ENCODE data around the gene FAM186B.
"Not testable (repeated sequence)": the region's sequence is repeated elsewhere in the genome, so short reads cannot be mapped to it uniquely, and the experiment has no call there.

The FAM186B gene, protein sequence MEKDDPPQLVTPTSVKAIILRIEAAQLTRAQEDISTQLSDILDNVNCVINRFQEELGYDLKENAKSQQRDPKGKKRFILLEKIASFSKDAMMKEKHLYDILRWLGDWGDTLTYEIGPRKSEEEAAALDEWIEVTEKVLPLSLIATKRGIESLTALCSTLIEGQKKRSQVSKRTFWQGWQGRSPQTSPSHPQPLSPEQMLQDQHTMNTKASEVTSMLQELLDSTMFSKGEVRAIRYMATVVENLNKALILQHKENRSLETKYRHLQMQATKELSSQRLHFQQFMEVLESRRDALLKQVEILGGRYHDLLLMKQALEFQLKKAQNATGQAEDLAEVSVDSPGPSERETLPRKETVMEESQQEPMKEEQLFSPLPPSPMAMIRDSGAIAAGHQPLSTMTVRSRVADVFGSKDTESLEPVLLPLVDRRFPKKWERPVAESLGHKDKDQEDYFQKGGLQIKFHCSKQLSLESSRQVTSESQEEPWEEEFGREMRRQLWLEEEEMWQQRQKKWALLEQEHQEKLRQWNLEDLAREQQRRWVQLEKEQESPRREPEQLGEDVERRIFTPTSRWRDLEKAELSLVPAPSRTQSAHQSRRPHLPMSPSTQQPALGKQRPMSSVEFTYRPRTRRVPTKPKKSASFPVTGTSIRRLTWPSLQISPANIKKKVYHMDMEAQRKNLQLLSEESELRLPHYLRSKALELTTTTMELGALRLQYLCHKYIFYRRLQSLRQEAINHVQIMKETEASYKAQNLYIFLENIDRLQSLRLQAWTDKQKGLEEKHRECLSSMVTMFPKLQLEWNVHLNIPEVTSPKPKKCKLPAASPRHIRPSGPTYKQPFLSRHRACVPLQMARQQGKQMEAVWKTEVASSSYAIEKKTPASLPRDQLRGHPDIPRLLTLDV

DNA sequence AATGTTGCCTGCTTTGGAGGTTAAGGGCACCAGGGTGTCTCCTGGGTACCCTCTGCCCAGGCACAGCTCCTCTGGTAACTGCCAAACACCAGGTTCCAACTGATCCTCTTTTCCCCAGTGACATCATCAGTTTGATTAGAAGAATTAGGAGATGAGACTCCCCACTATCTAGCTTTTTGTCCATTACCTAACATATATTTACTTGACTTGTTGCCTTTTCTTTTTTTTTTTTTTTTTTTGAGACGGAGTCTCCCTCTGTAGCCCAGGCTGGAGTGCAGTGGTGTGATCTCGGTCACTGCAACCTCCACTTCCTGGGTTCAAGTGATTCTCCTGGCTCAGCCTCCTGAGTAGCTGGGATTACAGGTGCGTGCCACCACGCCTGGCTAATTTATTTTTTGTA lies at the start of gene FAM186B:
Gene FAM186B (minus strand): TSS at position 101 of the 400 bp plus-strand sequence. CDS start 162 bp downstream, outside the sequence.
- not testable (repeated sequence) for DNase-seq (ENCODE audit: low spot score)

DNA sequence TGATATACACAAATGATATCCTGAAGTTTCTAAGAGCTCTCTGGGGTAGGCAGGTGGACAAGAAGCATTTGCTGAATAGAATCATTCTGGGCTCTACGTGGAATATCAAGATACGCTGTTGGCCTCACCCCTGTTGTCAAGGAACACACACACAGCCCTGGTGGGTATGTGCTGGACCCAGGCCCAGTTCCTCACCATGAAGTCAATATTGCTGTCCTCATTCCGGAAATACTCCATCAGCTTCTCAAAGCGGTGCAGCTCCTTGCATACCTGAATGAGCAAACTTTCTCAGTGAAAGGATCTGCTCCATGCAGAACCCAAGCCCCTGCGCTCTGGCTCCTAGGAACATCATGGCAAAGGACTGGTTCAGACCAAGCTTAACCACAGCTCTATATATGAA lies 49.3 kb upstream of the FAM186B start:
- no peak for DNase-seq (ENCODE audit: low spot score)

DNA sequence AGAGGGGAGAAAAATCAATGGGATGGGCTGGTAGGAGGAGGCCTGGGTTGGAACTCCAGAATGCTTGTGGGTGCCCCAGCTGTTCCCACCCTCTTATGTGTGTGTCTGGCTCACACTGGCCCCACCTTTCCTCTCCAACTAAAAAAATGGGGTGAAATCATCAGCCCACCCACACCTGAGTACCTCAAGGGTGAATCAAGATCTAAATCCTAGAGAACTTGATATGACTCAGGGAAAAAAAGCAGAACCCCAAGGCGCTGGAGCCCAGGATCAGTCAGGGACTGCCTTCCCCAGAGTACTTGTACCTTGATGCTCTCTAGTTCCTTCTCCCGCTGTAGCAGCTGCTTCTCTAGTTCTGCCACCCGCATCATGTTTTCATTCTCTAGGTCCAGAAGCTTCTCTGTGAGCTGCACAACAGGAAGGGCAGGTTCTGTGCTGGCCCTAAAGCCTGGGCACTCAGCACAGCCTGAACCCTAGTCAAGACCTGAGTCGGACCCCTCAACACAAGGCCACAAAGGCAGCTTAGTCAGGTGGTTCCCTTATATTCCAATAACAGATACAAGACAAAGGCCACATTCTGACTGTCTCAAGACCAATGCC lies 47.6 kb upstream of the FAM186B start:
- no peak for DNase-seq (ENCODE audit: low spot score)

DNA sequence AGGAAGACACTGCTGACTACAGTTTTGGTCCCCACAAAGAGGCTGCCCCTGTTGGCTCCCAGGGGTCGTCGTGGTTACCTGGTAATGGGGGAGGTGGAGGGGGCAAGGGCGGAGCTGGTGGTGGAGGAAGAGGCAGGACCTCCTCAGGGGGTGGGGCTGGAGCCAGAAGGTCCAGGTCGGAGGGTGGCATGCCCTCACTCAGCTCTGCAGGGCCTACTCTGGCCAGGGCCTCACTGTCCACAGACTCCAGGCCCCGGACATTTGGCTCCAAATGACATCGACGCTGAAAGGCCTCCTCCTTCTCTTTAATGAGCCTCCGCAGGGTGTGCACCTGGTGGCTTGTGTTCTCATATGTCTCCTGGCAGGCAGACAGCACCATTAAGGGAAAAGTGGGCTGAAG lies 46.4 kb upstream of the FAM186B start:
- no peak for DNase-seq (ENCODE audit: low spot score)

DNA sequence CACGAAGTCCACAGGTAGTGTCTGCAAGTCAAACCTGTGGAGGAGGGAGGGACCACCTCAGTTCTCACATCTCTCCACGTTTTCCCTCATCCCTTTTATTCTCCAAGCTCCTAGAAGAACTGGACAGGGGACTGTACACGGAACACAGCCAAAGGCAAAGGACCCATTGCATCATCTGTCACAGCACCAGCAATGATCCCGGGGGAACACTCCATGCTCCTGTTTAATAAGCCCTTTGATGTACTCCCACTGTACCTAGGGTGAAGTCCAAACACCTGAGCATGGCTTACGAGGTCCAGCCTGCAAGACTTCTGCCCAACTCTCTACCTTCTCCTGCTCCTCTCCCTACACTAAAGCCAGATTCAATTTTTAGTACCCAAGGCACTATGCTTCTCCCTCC lies 44.5 kb upstream of the FAM186B start:
- DNase-seq (ENCODE audit: low spot score) = no peak

DNA sequence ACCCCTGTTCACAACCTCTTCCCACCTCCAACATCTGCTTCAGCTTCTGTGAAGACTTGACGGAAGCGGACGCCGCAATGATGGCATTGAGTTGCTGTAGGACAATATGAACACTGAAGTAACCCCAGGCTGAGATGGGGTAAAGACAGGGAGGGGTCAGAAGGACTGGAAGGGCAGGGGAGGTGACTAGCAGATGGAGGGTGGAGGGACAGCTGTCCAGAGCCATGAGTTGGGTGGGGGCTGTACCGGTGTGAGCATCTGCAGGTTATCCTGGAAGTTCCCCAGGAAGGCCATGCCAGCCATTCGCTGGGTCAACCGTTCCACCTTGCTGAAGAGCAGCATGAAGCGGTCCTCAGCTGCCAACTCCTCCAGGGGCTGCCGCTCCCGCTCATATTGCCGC lies 44.0 kb upstream of the FAM186B start:
- no peak for DNase-seq (ENCODE audit: low spot score)

DNA sequence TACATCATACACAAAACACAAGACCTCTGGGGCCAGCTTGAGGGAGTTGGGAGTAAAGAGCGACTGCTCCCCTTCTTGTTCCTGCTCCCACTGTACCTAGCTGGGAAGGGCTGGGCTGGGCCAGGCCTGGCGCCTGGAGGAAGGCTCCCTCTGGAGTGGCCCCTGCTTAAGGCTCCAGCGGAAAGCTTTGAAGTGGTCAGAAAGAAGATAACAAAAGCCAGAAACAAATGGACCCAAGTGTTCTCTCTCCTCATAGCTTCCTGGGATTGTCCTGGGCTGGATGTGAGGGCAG lies 43.2 kb upstream of the FAM186B start:
- DNase-seq (ENCODE audit: low spot score) = no peak

DNA sequence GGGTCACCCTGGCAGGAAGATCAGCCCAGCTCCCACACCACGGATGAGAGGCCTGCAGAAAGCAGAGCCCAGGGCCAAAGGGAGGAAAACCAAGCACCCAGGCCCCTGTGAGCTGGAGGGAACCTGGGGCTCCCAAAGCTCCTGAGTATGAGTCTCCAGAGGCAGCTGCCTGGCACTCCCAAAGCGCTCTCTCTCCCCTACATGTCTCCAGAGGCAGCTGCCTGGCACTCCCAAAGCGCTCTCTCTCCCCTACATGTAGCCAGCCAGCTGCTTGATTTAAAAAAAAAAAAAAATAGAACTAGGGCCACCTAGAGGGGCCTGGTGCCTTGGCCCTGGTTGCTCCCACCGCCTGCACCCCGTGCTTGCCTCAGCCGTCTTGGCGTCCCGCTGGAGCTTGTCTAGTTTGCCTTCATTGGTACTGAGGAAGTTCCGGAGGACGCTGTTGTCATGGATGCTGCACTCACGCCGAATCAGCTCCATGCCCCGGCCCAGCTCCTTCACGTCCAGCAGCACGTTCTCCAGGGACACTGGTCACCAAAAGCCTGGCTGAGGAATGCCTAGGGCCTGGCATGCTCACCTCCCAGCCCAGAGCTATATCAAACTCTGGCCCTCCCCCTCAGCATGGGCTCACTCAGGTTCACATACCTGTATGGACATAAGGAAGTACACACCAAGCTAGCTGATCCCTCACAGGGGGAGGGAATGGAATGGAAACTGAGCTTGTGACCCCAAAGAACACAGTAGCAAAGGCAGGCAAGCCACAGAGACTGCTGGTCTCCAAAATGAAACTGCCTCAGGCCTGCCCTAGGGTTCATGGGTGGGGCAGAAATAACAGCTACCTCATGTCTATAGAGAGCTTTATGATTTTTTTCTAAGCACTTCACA lies 42.6 kb upstream of the FAM186B start:
- no peak for DNase-seq (ENCODE audit: low spot score)

DNA sequence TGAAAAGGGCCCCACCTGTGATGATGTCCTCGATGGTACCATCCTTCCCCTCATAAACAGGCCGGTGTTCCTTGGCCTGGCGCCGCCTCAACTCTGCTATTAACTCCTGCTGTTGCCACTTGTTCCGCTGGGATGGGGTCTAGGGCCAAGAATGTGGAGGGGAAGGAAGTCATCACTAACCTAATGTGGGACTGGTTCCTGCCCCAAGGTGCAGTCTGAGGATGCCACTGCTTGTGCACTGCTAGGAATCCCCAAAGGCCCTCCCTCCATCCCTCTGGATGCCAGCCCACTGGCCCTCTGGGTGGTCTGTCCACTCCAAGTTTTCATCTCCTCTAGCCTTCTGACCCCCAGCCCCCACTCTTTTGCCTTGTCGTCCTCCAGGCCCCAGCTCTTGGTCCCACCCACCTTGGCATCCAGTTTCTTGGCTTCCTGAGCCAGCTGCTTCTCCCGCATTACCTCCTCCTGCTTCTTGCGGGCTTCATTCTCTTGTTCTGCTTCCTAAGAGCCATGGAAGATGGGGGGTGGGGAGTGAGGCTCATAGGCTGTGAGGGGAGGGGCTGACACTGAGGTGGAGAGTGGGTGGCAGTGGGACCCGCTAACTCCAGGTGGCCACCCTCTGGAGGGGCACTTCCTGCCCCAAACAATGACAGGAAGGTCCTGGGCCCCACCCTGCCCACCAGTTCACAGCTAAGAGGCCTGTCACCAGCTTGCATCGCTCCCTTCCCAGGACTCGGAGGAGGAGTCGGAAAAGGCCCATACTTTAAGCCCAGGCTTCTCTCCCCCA lies 41.6 kb upstream of the FAM186B start:
- no peak for DNase-seq (ENCODE audit: low spot score)

DNA sequence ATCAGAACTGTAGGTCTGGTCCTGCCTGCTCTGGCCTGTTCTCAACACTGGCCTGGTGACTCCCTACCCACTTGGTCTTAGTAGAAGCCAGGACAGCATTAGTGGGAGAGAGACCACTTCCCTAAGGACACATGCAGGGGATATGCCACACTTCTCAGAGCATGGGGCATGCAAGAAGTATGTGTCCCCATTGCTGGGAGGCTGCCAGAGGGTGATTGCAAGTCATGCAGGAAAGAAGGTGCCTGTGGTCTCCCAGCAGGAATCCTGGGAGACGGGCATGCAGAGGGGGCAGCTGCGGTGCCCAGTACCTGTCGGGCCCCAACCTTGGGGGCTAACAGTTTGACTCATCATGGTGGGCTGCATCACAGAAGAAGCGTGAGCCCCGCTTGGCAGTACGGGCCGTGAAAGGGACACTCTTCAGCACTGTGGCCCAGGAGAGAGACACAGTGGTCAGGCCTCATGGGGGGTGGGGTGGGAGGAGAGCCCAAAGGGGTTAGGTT lies 40.9 kb upstream of the FAM186B start:
- DNase-seq (ENCODE audit: low spot score) = no peak

DNA sequence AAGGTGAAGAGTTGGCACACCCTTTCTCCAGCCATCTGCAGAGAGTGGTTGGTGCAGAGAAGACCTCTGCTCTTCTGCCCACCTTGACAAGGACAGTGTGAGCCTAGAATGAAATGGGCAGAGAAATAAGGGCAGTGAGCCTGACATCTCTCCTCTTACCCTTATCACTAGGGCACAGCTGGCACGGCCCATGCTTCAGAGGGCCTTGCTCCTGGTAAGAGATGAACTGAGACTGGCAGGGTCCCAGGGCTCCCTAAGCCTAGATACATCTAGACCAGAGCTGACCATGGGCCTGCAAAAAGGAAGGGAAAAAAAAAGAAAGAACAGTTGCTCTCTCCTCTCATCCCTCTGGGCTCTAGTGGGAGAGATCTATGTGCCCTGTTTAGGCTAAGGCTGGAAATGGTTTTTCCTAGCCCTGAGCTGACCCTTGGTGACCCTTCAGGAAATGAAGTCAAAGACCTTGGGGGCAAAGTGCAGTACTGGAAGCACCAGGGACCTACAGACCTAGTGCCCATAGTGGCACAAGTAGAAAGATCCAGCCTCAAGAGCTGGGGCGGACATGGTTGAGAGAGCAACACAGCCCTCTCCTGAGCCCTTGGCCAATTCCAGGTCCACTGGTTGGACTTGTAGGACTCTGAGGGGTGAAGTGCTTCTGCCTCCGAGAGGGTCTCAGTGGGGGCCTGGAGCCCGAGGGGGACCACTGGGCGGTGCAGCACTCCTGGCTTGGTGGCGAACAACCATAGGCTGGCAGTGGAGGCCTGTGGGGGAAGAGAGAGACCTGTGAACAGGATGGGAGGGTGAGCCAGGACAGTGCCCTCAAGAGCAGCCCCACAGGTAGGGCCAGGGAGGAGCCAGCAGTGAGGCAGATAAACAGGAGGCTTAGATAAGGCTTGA lies 40.0 kb upstream of the FAM186B start:
- DNase-seq (ENCODE audit: low spot score) = no peak

DNA sequence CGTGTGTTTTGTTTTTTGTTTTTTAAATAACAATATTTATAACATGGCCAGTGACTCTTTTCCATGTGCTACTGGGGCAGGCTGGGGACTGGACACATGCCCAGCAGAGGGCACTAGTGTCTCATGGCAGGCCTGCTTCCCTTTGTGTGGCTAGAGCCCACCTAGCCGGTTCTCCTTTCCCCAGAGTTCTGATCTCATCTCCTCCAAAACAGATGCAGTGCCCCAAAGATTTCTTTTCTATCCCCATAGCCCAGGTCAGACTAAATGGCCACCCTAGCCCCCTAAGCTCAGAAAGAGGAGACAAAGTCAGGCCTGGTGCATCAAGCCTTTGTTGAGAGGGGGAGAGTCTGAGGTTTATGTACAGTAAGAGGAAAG lies 39.2 kb upstream of the FAM186B start:
- DNase-seq (ENCODE audit: low spot score) = peak; percentile 63

DNA sequence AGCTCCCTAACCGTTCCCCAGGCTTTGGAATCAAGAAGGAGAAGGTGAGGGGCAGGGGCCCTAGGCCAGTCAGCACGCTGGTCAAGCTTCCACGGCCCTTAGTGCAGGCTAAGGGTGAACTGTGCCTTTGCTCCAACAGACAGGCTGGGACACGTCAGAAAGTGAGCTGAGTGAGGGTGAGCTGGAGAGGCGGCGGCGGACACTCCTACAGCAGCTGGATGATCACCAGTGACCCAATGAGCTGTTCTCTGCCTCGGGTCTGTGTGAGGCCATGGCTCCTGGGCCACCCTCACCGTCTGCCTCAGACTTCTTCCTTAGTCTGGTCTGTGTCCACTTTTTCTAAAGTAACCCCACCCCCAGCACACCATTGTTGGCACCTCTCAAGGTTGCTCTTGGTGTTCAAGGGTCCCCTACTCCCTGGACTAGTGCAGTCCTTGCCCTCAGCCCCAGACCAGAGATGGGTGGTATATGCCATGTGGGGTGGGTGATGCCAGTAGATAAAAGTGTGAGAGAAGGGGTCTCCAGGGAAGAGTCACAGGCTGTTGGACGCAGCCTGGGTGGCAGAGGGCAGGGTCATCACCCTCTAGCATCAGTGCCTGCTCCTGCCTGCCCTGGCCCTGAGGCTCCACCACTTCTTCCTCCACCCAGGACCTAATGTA lies 38.7 kb upstream of the FAM186B start:
- no peak for DNase-seq (ENCODE audit: low spot score)

DNA sequence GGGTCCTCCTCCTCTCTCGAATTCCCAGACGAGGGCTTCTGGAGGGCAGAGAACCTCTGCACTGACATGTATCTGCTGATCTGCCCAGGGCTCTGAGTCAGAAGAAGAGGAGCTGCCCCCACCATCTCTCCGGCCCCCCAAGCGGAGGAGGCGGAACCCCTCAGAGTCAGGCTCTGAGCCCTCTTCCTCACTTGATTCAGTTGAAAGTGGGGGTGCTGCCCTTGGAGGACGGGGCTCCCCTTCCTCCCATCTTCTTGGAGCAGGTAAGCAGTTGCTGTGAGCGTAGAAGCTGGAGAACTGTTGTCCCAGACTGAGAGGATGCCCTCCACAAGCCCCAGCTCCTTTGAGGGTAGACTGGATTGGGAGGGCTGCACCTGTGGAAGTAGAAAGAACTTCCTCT lies 37.7 kb upstream of the FAM186B start:
- DNase-seq (ENCODE audit: low spot score) = no peak

DNA sequence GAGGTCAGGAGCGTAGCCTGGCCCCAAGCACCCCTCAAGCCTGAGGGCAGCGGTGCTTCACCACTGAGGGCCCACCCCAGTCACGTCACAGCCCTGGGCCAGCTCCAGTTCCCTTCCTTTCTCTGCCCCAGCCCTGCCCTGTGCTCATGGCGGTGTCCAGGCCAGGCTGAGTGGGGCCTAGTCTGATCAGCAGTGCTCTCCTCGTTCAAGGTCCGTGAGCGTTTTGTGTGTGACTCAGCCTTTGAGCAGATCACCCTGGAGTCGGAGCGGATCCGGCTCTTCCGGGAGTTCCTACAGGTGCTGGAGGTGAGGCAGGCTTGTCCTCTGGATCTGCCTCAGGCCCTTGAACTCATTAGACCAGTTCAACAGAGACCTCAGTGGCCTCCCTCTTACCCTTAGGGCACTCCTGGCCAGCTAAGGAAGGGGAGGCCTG lies 36.9 kb upstream of the FAM186B start:
- no peak for DNase-seq (ENCODE audit: low spot score)

DNA sequence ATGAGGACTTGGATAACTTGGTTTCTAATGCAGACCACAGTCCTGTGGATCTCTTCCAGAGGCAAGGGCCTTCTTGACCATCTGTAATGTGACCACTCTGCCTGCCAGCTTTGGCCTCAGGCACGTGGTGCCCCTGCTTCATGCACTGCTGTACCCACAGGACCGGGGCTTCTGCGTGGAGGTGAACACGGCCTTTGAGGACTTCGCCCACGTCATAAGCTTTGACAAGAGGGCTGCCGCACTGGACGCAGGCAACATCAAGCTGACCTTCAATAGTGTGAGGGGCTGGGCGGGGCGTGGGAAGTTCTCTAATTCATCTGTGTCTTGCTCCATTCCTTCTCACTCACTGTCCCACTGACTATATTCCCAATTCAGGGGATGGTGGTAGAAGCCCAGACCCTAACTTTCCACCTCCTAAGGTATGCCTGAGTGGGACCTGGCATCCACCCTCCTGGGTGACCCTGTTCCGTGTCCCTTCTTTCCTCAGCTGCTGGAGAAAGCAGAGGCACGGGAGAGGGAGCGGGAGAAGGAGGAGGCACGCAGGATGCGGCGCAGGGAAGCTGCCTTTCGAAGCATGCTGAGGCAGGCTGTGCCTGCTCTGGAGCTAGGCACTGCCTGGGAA lies 36.4 kb upstream of the FAM186B start:
- no peak for DNase-seq (ENCODE audit: low spot score)

DNA sequence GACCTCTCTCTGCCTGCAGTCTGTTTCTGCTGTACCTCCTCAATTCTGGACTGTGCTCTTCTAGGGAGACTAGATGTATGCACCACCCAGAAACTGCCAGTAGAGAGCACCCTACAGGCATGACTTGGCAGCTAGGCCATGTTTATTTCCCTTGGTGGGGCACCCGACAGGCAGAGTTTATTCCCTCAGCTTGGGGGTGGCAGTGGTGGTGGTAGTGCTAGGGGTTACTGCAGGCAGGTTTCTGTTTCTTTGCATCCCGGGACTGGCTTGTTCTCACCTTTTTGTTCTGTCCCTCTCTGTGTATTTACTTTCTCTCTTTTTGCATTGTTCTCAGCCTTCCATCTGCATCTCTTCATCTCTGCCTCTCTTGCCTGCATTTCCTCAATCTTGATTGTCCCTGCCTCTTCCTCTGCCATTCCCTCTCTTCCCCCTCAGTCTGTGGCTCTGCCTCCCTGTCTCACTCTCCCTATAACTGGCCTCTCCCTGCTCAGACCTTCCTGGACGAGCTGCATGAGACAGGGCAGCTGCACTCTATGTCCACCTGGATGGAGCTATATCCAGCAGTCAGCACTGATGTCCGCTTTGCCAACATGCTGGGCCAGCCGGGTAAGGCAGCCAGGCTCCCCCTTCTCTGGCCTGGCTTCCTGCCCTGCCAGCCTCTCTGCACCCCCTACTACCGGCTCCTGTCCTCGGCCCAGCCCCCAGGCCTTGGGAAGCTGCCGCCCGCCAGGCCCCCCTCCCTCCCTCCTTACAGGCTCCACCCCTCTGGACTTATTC lies 31.7 kb upstream of the FAM186B start:
- DNase-seq (ENCODE audit: low spot score) = peak; percentile 54

DNA sequence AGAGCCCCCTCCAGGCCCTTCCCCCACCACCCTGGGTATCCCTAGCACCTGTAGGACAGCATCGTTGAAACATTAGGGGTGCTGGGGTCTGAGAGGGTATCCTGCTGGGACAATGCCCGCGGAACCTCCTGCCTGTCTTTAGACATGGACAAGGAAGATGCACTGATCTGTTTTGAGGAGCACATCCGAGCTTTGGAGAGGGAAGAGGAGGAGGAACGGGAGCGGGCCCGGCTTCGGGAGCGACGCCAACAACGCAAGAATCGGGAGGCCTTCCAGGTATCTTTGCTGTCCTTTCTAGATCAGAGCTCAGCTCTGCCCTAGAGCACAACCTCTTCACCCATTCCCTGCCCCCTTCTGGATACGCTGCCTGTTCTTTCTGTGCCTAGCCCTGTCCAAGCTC lies 31.1 kb upstream of the FAM186B start:
- no peak for DNase-seq (ENCODE audit: low spot score)

Data from kidney tubule cell (primary cell).